Activated CD4-positive, alpha-beta memory T cell treated with anti-CD3 and anti-CD28 coated beads for 36 hours (primary cell): Measurements from ENCODE around the gene IDS. TPM values are rescaled to one million over a fixed set of nuclear protein-coding genes. Genes with fewer than 3 reads are reported as not detected.

Experiments used
- CTCF ChIA-PET: fragments of 350-600 bp; sonication (Branson Sonifier 250); formaldehyde crosslinking; loops from one replicate; lab custom pipeline; 2021; ENCODE audit warnings: antibody characterized with exemption, inconsistent platforms; lab: Charles Lee
- POLR2A ChIA-PET: fragments of 350-600 bp; sonication (Branson Sonifier 250); formaldehyde crosslinking; loops from one replicate; lab custom pipeline; 2021; ENCODE audit warnings: antibody characterized with exemption; lab: Charles Lee
- DNase-seq: peaks from one replicate; pipeline ENCODE4 v3.0.0-alpha.2; 2020
- H3K27ac Mint-ChIP-seq: one replicate; pipeline ENCODE4 v1.8.0; 2021; ENCODE audit warnings: mixed read lengths
- H3K27me3 Mint-ChIP-seq: one replicate; pipeline ENCODE4 v1.8.0; 2021; ENCODE audit warnings: mixed read lengths
- H3K36me3 Mint-ChIP-seq: one replicate; pipeline ENCODE4 v1.8.0; 2021; ENCODE audit warnings: mixed read lengths
- H3K4me1 Mint-ChIP-seq: one replicate; pipeline ENCODE4 v1.8.0; 2021; ENCODE audit warnings: low read depth, mixed read lengths
- H3K4me3 Mint-ChIP-seq: one replicate; pipeline ENCODE4 v1.8.0; 2021; ENCODE audit warnings: mild to moderate bottlenecking, mixed read lengths
- H3K9me3 Mint-ChIP-seq: one replicate; pipeline ENCODE4 v1.8.0; 2021; ENCODE audit warnings: mixed read lengths
- intact Hi-C: fragments of 100-400 bp; cut with micrococcal nuclease; formaldehyde crosslinking; loops from one replicate; pipeline ENCODE4 v1.15.1; 2023
- total RNA-seq, 2 experiments: library from RNA; stranded (reverse); gene quantifications; one replicate each; pipeline ENCODE4 v1.2.3, GENCODE V29; 2021

Gene IDS
- total RNA-seq, 2 experiments from 2014 or later, result 71.6 to 72.2 TPM

- ChIA-PET CTCF (interaction anchor here (0.9 to 1.8 kb wide), 9 partner anchors 9 to 1424 kb away, joined by 3 to 8 read pairs (median 4); no protein-coding TSS in a partner anchor), POLR2A (no interaction called here)
- Mint-ChIP-seq H3K9me3 (no peaks in the 10 kb centered on the region), H3K4me3 (no peak overlapping the region), H3K36me3 (no peaks in the 10 kb centered on the region), H3K27me3 (no peaks in the 10 kb centered on the region), H3K4me1 (no peaks in the 10 kb centered on the region), H3K27ac (no peak overlapping the region)
- no peak for DNase-seq
- intact Hi-C loops, result loop anchor here (1.0 to 10.0 kb wide), 2 partner anchors 187 to 1422 kb away; no protein-coding TSS in a partner anchor
These were observed 33.7 kb downstream of the IDS start for GRCh38 chrX:149471397-149471796.

- CTCF ChIA-PET, result interaction anchor here (0.9 to 1.8 kb wide), 10 partner anchors 10 to 1424 kb away, joined by 3 to 8 read pairs (median 4); no protein-coding TSS in a partner anchor
- DNase-seq, result peak; percentile 76
- H3K4me1 Mint-ChIP-seq, result no peaks in the 10 kb centered on the region
- intact Hi-C loops, result loop anchor here (1.0 to 10.0 kb wide), 2 partner anchors 186 to 1422 kb away; no protein-coding TSS in a partner anchor
- H3K4me3 Mint-ChIP-seq, result no peak overlapping the region
- no peak overlapping the region for H3K27ac Mint-ChIP-seq
- no peaks in the 10 kb centered on the region for H3K27me3 Mint-ChIP-seq
- POLR2A ChIA-PET, result no interaction called here
- H3K9me3 Mint-ChIP-seq, result no peaks in the 10 kb centered on the region
- H3K36me3 Mint-ChIP-seq, result no peaks in the 10 kb centered on the region
These were observed 34.2 kb downstream of the IDS start for GRCh38 chrX:149470955-149471354.

DNA sequence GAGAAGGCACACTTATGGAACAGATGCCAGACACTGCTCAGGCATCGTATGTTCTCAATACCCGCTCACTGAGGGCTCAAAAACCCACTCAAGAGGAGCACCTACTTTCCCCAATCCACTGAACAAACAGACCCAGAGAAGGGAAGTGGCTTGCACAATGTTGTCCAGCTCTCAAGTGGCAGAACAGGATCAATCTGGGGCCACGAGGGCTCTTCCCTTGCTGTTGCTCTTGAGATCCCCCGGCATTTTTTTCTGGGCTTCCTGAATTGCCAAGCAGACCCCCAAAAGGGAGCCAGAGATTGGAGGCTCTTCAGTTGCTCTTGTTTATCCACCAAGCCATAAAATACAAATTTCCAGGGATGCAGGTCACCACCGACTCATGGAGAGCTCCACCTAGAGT lies 35.7 kb downstream of the IDS start:
- Mint-ChIP-seq H3K27ac (no peak overlapping the region), H3K27me3 (peaks cover 1% of the 10 kb centered on the region), H3K4me1 (no peaks in the 10 kb centered on the region), H3K4me3 (no peak overlapping the region), H3K36me3 (no peaks in the 10 kb centered on the region), H3K9me3 (no peaks in the 10 kb centered on the region)
- POLR2A ChIA-PET, result no interaction called here
- DNase-seq, result no peak
- CTCF ChIA-PET, result no interaction called here
- intact Hi-C loops, result no loop called here

DNA sequence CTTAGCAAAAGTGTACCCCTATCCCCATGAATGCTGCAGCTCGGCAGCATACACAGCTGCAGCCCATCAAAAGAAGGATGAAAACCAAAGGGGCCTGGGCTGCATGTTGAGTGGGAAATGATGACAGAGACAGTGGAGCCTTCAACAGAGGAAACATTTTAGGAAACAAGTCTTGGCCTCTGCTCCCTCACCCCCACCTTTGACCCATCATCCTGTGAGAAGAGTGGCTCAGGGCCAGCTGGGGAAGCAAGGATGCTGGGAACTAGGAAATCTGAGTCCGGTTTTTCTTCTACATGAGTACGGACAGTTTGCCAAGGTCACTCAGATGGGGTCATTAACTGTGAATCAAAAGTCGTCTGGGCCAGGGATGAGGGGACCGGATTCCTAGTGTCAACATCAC lies 37.2 kb downstream of the IDS start:
- no peak for DNase-seq
- intact Hi-C loops, result no loop called here
- H3K4me1 Mint-ChIP-seq, result no peaks in the 10 kb centered on the region
- no peak overlapping the region for H3K4me3 Mint-ChIP-seq
- CTCF ChIA-PET, result no interaction called here
- H3K27me3 Mint-ChIP-seq, result peaks cover 1% of the 10 kb centered on the region
- POLR2A ChIA-PET, result no interaction called here
- H3K36me3 Mint-ChIP-seq, result no peaks in the 10 kb centered on the region
- no peak overlapping the region for H3K27ac Mint-ChIP-seq
- H3K9me3 Mint-ChIP-seq, result no peaks in the 10 kb centered on the region

DNA sequence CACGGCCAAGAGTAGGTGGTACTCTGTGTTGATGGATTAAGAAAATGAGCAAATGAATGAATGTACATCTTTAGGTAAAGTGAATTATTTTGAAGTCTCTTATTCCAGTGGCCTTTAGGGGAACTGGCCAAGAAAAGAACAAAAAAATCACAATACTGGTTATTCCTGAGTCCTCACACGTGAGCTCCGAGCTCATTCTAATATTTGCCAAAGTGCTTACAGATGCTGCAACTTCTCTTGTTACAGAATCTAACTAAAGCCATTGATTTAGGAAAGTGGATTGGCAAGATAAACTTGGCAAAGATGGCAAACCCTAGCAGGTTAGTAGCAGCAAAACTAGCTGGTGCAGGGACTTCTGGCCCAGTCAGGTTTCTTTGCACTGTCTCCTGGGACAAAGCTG lies 37.6 kb downstream of the IDS start:
- Mint-ChIP-seq H3K27ac (no peak overlapping the region), H3K27me3 (peaks cover 1% of the 10 kb centered on the region), H3K36me3 (no peaks in the 10 kb centered on the region), H3K9me3 (no peaks in the 10 kb centered on the region), H3K4me3 (no peak overlapping the region), H3K4me1 (no peaks in the 10 kb centered on the region)
- intact Hi-C loops, result no loop called here
- CTCF ChIA-PET, result no interaction called here
- POLR2A ChIA-PET, result no interaction called here
- no peak for DNase-seq

DNA sequence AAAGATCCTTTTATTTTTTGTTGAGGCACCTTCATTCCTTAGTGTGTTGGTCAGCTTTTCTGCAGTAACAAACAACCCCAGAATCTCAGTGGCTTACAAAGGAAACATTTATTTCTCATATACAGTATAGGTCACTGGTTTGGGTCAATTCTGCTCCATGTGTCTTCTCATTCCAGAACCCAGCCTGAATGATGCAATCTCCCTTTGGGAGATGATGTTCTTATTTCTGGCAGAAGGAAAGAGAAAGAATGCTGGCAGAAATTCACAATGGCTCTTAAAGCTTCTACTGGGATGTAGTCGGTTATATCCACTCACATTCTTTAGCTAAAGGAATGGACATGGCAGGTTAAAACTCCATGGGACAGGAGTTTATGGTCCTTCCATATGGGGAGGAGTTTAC lies 42.3 kb downstream of the IDS start:
- peaks cover 3% of the 10 kb centered on the region for H3K27me3 Mint-ChIP-seq
- H3K27ac Mint-ChIP-seq, result no peak overlapping the region
- H3K36me3 Mint-ChIP-seq, result no peaks in the 10 kb centered on the region
- intact Hi-C loops, result no loop called here
- no peak overlapping the region for H3K4me3 Mint-ChIP-seq
- H3K9me3 Mint-ChIP-seq, result no peaks in the 10 kb centered on the region
- H3K4me1 Mint-ChIP-seq, result no peaks in the 10 kb centered on the region
- ChIA-PET POLR2A (no interaction called here), CTCF (no interaction called here)
- no peak for DNase-seq

DNA sequence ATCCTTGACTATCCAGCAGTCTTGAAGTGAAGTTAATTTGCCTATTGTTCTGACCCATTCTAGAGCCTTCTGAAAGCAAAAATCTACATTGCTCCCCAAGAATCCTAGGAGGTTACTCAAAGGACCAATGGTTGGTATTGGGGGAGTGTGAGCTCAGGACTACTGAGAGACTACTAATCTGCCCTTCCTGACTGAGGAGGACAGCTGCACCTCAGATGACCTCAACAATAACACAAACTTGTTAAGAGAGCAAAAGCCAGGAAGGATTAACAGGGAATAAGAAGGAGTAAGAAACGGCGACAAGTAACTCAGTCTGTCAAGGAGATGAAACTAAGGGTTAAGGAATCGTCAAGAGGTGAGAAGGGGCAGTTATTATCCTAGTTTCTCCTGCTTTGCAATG lies 43.4 kb downstream of the IDS start:
- intact Hi-C loops, result no loop called here
- DNase-seq, result no peak
- H3K36me3 Mint-ChIP-seq, result no peaks in the 10 kb centered on the region
- POLR2A ChIA-PET, result no interaction called here
- no peak overlapping the region for H3K27ac Mint-ChIP-seq
- peaks cover 3% of the 10 kb centered on the region for H3K27me3 Mint-ChIP-seq
- CTCF ChIA-PET, result no interaction called here
- no peaks in the 10 kb centered on the region for H3K9me3 Mint-ChIP-seq
- H3K4me3 Mint-ChIP-seq, result no peak overlapping the region
- no peaks in the 10 kb centered on the region for H3K4me1 Mint-ChIP-seq

DNA sequence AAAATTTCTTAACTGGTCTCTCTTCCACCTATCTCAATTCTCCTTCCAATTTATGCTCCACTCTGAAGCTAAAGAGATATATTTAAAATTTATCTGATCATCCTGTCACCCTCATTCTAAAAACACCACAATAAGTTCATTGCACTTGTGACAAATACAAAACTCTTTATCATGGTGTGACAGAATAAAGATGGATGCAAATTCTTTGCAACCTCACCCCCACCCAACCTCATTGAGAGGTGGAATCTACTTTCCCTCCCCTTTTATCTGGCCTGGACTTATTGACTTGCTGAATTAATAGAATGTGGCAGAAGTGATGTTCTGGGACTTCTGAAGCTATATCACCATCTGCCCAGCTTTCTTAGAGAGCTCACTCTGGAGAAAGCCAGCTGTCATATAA lies 46.5 kb downstream of the IDS start:
- no peaks in the 10 kb centered on the region for H3K4me1 Mint-ChIP-seq
- H3K9me3 Mint-ChIP-seq, result no peaks in the 10 kb centered on the region
- ChIA-PET CTCF (interaction anchor here (2.2 kb wide), 1 partner anchor 12 kb away, joined by 6 read pairs; no protein-coding TSS in a partner anchor), POLR2A (no interaction called here)
- H3K27ac Mint-ChIP-seq, result no peak overlapping the region
- no peak for DNase-seq
- no peaks in the 10 kb centered on the region for H3K36me3 Mint-ChIP-seq
- no peak overlapping the region for H3K4me3 Mint-ChIP-seq
- peaks cover 3% of the 10 kb centered on the region for H3K27me3 Mint-ChIP-seq
- intact Hi-C loops, result no loop called here

GRCh38 chrX:149456476-149457245 lies 48.4 kb downstream of the IDS start:
- POLR2A ChIA-PET, result no interaction called here
- H3K4me1 Mint-ChIP-seq, result no peaks in the 10 kb centered on the region

DNA sequence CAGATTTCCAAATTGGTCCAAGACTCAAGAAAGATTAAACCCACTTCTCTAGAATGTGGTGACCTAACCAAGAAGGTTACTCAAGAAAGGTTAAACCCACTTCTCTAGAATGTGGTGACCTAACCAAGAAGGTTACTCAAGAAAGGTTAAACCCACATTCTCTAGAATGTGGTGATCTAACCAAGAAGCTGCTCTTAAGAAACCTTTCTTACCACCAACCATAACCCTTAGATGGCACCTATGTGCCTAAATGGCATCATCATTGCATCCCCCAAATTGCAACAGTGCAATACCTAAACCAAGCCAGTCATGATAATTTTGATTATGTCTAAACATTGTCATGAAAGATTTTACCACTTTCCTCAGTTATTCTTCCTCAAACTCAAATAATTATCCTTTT lies 49.2 kb downstream of the IDS start:
- H3K9me3 Mint-ChIP-seq, result no peaks in the 10 kb centered on the region
- H3K4me3 Mint-ChIP-seq, result no peak overlapping the region
- intact Hi-C loops, result no loop called here
- H3K27me3 Mint-ChIP-seq, result peaks cover 3% of the 10 kb centered on the region
- H3K27ac Mint-ChIP-seq, result no peak overlapping the region
- POLR2A ChIA-PET, result no interaction called here
- DNase-seq, result no peak
- H3K4me1 Mint-ChIP-seq, result no peaks in the 10 kb centered on the region
- CTCF ChIA-PET, result no interaction called here
- no peaks in the 10 kb centered on the region for H3K36me3 Mint-ChIP-seq

More at GRCh38 chrX:149456476-149457245, 48.4 kb downstream of the IDS start:
- CTCF ChIA-PET, result interaction anchor here (2.2 kb wide), 1 partner anchor 14 kb away, joined by 6 read pairs; no protein-coding TSS in a partner anchor
- Mint-ChIP-seq H3K27me3 (peaks cover 3% of the 10 kb centered on the region), H3K36me3 (no peaks in the 10 kb centered on the region), H3K27ac (no peak overlapping the region), H3K4me3 (no peak overlapping the region), H3K9me3 (no peaks in the 10 kb centered on the region)
- intact Hi-C loops, result no loop called here
- DNase-seq, result no peak

DNA sequence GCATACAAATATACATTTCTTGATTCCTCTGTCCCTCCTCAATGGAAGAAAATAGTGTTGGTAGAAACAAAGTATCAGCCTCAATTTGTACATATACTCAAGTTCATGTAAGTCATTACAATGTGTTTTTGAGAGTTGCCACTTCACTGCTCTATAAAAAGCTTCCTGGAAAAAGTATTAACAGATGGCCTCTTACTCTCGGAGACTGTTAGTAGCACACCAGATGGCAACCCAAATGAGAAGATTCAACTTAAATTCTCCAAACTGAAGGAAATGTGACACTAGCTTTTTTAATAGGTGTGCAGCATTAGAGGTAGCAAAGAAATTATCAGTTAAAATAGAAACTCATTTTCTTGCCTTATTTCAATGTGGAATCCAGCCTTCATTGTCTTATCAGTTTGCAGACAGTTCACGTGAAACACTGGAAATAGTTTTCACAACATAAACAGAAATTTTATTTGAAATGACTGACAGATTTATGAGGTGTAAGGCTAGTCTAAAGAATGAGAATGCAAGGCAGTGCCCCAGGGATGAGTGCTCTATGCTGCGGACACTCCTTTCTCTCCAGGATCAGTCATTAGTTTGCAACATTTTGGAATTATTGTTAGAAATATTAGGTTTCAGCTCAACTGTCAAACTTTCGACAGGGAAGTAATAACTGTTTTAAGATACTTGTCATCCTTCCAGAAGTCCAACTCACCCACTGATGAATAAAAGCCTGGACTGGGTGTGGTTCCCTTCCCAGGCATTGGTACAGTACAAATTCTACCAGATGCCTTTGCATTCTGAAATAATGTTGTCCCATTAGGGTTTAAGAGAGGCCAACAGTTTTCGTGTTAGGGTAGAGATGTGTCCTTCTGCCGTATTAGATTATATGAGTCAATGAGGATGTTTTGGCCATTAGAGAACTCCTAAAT lies 50.9 kb downstream of the IDS start:
- POLR2A ChIA-PET, result no interaction called here
- intact Hi-C loops, result no loop called here
- Mint-ChIP-seq H3K4me3 (no peak overlapping the region), H3K27me3 (peaks cover 3% of the 10 kb centered on the region), H3K9me3 (peaks cover 8% of the 10 kb centered on the region), H3K4me1 (no peaks in the 10 kb centered on the region), H3K36me3 (no peaks in the 10 kb centered on the region), H3K27ac (no peak overlapping the region)
- CTCF ChIA-PET, result interaction anchor here (1.1 kb wide), 1 partner anchor 17 kb away, joined by 4 read pairs; no protein-coding TSS in a partner anchor
- DNase-seq, result no peak

DNA sequence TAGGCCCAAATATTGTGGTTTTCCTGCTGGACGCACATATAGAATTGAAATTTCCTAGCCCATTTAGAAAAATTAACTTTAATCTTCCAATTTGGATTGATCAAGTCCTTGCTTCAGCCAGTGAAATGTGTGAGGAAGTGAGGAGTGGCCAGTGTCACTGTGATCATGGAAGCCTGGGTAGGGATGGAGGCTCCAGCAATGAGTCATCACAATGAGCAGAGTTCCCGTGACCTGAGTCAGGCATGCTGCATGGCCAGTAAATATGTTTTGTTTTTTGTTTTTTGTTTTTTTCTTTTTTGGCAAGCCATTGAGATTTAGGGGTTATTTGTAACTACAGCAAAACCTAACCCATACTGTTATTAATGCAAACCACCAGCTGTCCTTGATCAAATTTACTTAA lies 52.1 kb downstream of the IDS start:
- POLR2A ChIA-PET, result no interaction called here
- no peak overlapping the region for H3K4me3 Mint-ChIP-seq
- CTCF ChIA-PET, result no interaction called here

More for the DNA sequence above, 52.1 kb downstream of the IDS start:
- Mint-ChIP-seq H3K9me3 (peaks cover 8% of the 10 kb centered on the region), H3K36me3 (no peaks in the 10 kb centered on the region), H3K27ac (no peak overlapping the region), H3K4me1 (no peaks in the 10 kb centered on the region), H3K27me3 (peaks cover 3% of the 10 kb centered on the region)
- intact Hi-C loops, result no loop called here
- no peak for DNase-seq
